ENCODE measurements around the gene C19orf85.
A peak's percentile ranks its signal among the peaks of the same experiment; 100 is the strongest.

DNA sequence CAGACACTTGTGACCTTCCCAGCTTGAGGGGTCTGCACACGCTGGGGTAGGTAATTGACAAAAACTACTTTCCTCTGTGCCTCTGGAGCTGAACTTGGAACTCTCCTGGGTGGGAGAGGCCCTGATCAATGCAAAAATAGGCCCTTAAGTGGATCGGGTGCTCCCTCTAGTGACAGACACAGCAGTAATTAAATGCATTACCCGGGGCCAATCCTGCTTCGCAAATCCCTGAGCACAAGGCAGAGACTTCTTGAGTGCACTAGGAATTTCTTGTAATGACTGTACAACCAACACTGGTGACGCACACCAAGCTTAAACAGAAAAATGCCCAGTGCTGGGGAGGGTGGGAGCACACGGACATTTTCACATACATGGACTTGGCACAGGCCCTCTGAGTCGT is 46.4 kb downstream of the C19orf85 start:
- TF ChIP-seq, protein P1, sequence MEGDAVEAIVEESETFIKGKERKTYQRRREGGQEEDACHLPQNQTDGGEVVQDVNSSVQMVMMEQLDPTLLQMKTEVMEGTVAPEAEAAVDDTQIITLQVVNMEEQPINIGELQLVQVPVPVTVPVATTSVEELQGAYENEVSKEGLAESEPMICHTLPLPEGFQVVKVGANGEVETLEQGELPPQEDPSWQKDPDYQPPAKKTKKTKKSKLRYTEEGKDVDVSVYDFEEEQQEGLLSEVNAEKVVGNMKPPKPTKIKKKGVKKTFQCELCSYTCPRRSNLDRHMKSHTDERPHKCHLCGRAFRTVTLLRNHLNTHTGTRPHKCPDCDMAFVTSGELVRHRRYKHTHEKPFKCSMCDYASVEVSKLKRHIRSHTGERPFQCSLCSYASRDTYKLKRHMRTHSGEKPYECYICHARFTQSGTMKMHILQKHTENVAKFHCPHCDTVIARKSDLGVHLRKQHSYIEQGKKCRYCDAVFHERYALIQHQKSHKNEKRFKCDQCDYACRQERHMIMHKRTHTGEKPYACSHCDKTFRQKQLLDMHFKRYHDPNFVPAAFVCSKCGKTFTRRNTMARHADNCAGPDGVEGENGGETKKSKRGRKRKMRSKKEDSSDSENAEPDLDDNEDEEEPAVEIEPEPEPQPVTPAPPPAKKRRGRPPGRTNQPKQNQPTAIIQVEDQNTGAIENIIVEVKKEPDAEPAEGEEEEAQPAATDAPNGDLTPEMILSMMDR (IDR thresholded peaks at IDR 0.05), result peak; percentile 37 to 60 (median 48)
- no peak for TF ChIP-seq POLR2A (IDR thresholded peaks at IDR 0.05)

Data from uterus (tissue), 2 donors.